GM20431 (cell line): ENCODE results near the gene TOX2.

Source experiments
- in situ Hi-C: fragments of 300-500 bp; cut with MseI, MboI; formaldehyde crosslinking; loops from one replicate; pipeline ENCODE4 v1.15.0; 2020; ENCODE audit warnings: low sequenced_read_pairs; ENCODE audit not compliant: unreplicated experiment

TOX2 gene

GRCh38 chr20:43955062-43955749 is 40.6 kb downstream of the TOX2 start:
- in situ Hi-C loops = no loop called here

- in situ Hi-C loops = no loop called here
These were observed 41.1 kb downstream of the TOX2 start for GRCh38 chr20:43955750-43956191.

- in situ Hi-C loops = no loop called here
These were observed 42.7 kb downstream of the TOX2 start for GRCh38 chr20:43957392-43957791.

GRCh38 chr20:43958626-43959025 is 44.0 kb downstream of the TOX2 start:
- in situ Hi-C loops = no loop called here

GRCh38 chr20:43959079-43959919 is 44.6 kb downstream of the TOX2 start:
- in situ Hi-C loops = no loop called here

GRCh38 chr20:43959920-43960227 is 45.2 kb downstream of the TOX2 start:
- in situ Hi-C loops = no loop called here

- in situ Hi-C loops = no loop called here
These were observed 45.6 kb downstream of the TOX2 start for GRCh38 chr20:43960231-43960630.

- in situ Hi-C loops = no loop called here
These were observed 46.5 kb downstream of the TOX2 start for GRCh38 chr20:43961116-43961515.

- in situ Hi-C loops = no loop called here
These were observed 47.2 kb downstream of the TOX2 start for GRCh38 chr20:43961541-43962471.

GRCh38 chr20:43962530-43962929 is 47.9 kb downstream of the TOX2 start:
- in situ Hi-C loops = no loop called here

GRCh38 chr20:43963233-43963632 is 48.6 kb downstream of the TOX2 start:
- in situ Hi-C loops = no loop called here

- in situ Hi-C loops = no loop called here
These were observed 49.5 kb downstream of the TOX2 start for GRCh38 chr20:43963872-43964791.

- in situ Hi-C loops = no loop called here
These were observed 53.8 kb downstream of the TOX2 start for GRCh38 chr20:43968341-43969000.

- in situ Hi-C loops = no loop called here
These were observed 54.4 kb downstream of the TOX2 start for GRCh38 chr20:43969028-43969447.

- in situ Hi-C loops = no loop called here
These were observed 55.0 kb downstream of the TOX2 start for GRCh38 chr20:43969501-43970182.

GRCh38 chr20:43971267-43971666 is 56.6 kb downstream of the TOX2 start:
- in situ Hi-C loops = no loop called here

- in situ Hi-C loops = no loop called here
These were observed 57.4 kb downstream of the TOX2 start for GRCh38 chr20:43972051-43972450.

- in situ Hi-C loops = no loop called here
These were observed 58.0 kb downstream of the TOX2 start for GRCh38 chr20:43972692-43973091.
